ENCODE data around the gene RAB14.

GRCh38 chr9:121185774-121186403, 15.8 kb downstream of the RAB14 start:
- TF ChIP-seq ATF3 (CRISPR knock-in tag; conservative IDR thresholded peaks at IDR 0.05): no peak
- no peak for TF ChIP-seq CTCF (IDR thresholded peaks at IDR 0.05)
- TF ChIP-seq ZNF263 (CRISPR knock-in tag; IDR thresholded peaks at IDR 0.05; ENCODE audit: low read depth): no peak
